K562 (cell line): Measurements from ENCODE around the gene CD52. TPM values are rescaled to one million over a fixed set of nuclear protein-coding genes. Genes with fewer than 3 reads are reported as not detected.

Source experiments
- BHLHE40 ChIP-seq: IDR thresholded peaks from 2 replicates; pipeline ENCODE4 v1.6.1; 2011; ENCODE audit warnings: low read length, improper control_type of control experiment
- CEBPZ ChIP-seq: fragments of 150-350 bp; IDR thresholded peaks from 2 replicates; pipeline ENCODE4 v1.6.1; 2014; ENCODE audit warnings: low read depth, mild to moderate bottlenecking, low read length, borderline replicate concordance
- CGGBP1 ChIP-seq: fragments of 250-450 bp; sonication (Bioruptor Pico); IDR thresholded peaks from 2 replicates; pipeline ENCODE4 v1.9.0; 2021; ENCODE audit warnings: mild to moderate bottlenecking
- CREB1 ChIP-seq, 2 experiments: sonication (generic) in 1 of 2; formaldehyde crosslinking in 1 of 2; IDR thresholded peaks; 2 replicates each; pipeline versions ENCODE4 v1.6.1 to v1.8.0; 2012 to 2022; ENCODE audit warnings: inconsistent platforms in 1 of 2, mild to moderate bottlenecking in 1 of 2, missing genetic modification reagents in 1 of 2, moderate library complexity in 1 of 2
- FOXJ3 ChIP-seq: sonication (generic); formaldehyde crosslinking; IDR thresholded peaks from 2 replicates; pipeline ENCODE4 v1.4.0; 2020; ENCODE audit warnings: mild to moderate bottlenecking, missing genetic modification reagents
- HEY1 ChIP-seq: fragments of 250-450 bp; sonication (Bioruptor Pico); IDR thresholded peaks from 2 replicates; pipeline ENCODE4 v1.5.0; 2020; ENCODE audit warnings: mild to moderate bottlenecking, moderate library complexity, borderline replicate concordance
- PRDM10 ChIP-seq: fragments of 450-650 bp; IDR thresholded peaks from 2 replicates; pipeline ENCODE4 v1.6.1; 2018; ENCODE audit not compliant: partially characterized antibody
- PRPF4 ChIP-seq: fragments of 200-400 bp; formaldehyde crosslinking; IDR thresholded peaks from one replicate; pipeline ENCODE4 v1.6.1; 2017; ENCODE audit warnings: low read length, low read depth, mild to moderate bottlenecking; ENCODE audit not compliant: insufficient read depth, poor library complexity, severe bottlenecking
- YY1 ChIP-seq, 3 experiments: IDR thresholded peaks; 2 replicates each; pipeline ENCODE4 v1.6.1; 2011; ENCODE audit warnings: low read length in 2 of 3, mild to moderate bottlenecking in 2 of 3, moderate library complexity in 2 of 3, borderline replicate concordance in 1 of 3, control low read depth in 1 of 3, low read depth in 1 of 3; ENCODE audit not compliant: insufficient read depth in 3 of 3, insufficient replicate concordance in 2 of 3, control insufficient read depth in 1 of 3, insufficient read length in 1 of 3; ENCODE audit errors: extremely low read depth in 1 of 3
- ZFX ChIP-seq: sonication (generic); formaldehyde crosslinking; IDR thresholded peaks from 2 replicates; pipeline ENCODE4 v1.8.0; 2022; ENCODE audit warnings: mild to moderate bottlenecking, missing genetic modification reagents, moderate library complexity
- ZNF224 ChIP-seq: sonication (generic); formaldehyde crosslinking; IDR thresholded peaks from 2 replicates; pipeline ENCODE4 v1.8.0; 2022; ENCODE audit warnings: mild to moderate bottlenecking, missing genetic modification reagents
- ZNF274 ChIP-seq: IDR thresholded peaks from 2 replicates; pipeline ENCODE4 v1.6.1; 2011; ENCODE audit warnings: low read depth, mild to moderate bottlenecking, low read length, moderate library complexity, borderline replicate concordance
- ZNF655 ChIP-seq: fragments of 250-450 bp; sonication (Bioruptor Pico); IDR thresholded peaks from 2 replicates; pipeline ENCODE4 v1.5.0; 2021
- ZNF668 ChIP-seq: fragments of 250-450 bp; sonication (Bioruptor Pico); IDR thresholded peaks from 2 replicates; pipeline ENCODE4 v1.8.0; 2022; ENCODE audit warnings: mild to moderate bottlenecking, inconsistent platforms
- polyA plus RNA-seq, 8 experiments: library from polyadenylated mRNA; depleted of rRNA in 4 of 8; stranded (reverse) in 5 of 8; unstranded in 3 of 8; fragments of >200 nt; fragmentation: Nextera tagmentation in 2 of 8; fragmentation: Illumina TruSeq in 1 of 8; extraction: Ambion mirVana in 2 of 8; extraction: Trizol in 1 of 8; gene quantifications; 2 replicates each; pipeline versions ENCODE4 v1.2.1 to v1.2.3, GENCODE V29; 2011 to 2014; ENCODE audit warnings: inconsistent platforms in 1 of 8, missing spikeins in 1 of 8
- total RNA-seq, 7 experiments: library from RNA; depleted of rRNA in 6 of 7; stranded (reverse); fragments of >200 nt in 6 of 7; fragmentation: Illumina TruSeq in 2 of 7; extraction: Trizol in 2 of 7; gene quantifications; 2 replicates each; pipeline versions ENCODE4 v1.2.1 to v1.2.3, GENCODE V29; 2011 to 2021; ENCODE audit warnings: low replicate concordance in 1 of 7

Gene CD52
- total and polyA plus RNA-seq, 9 of the 15 experiments (the other 6 are each of a cell fraction or from before 2014, with no cell fraction given): 34.9 to 488 (median 173) TPM

GRCh38 chr1:26279456-26280332 is 38.1 kb upstream of the CD52 start, which contains the start of gene SH3BGRL3 (continued):
- TF ChIP-seq ZNF655 (0 out of 2 replicates have a peak, but pooled peaks have one; percentile 15), BHLHE40 (peak; percentile 65), FOXJ3 (CRISPR knock-in tag) (no peak), CREB1 (IDR thresholded peaks at IDR 0.05) (peak; percentile 66), CREB1 (CRISPR knock-in tag; IDR thresholded peaks at IDR 0.05) (peak; percentile 75; the same call in 1 of the 2 replicates), ZFX (CRISPR knock-in tag) (peak; percentile 71), ZNF274 (no peak), PRPF4 (no peak), CEBPZ (no peak), PRDM10 (peak; percentile 12), ZNF224 (CRISPR knock-in tag) (no peak), HEY1 (CRISPR knock-in tag) (0 out of 2 replicates have a peak, but pooled peaks have one; percentile 36), CGGBP1 (CRISPR knock-in tag) (no peak), YY1 (IDR thresholded peaks at IDR 0.05; ENCODE audit: borderline replicate concordance in 1 of 3, control insufficient read depth in 1 of 3, extremely low read depth in 1 of 3, insufficient read depth in 3 of 3, insufficient read length in 1 of 3, insufficient replicate concordance in 2 of 3, low read depth in 1 of 3, low read length in 2 of 3) (peak in 2 of 3 experiments; percentile 36 to 66), ZNF668 (CRISPR knock-in tag) (no peak)
